Activated naive CD4-positive, alpha-beta T cell treated with anti-CD3 and anti-CD28 coated beads, Interleukin-2, amount 10 ng/mL, durations not matched to agents 7 days and 5 days (primary cell): ENCODE measurements around the gene MTUS2.

Source experiments
- CTCF ChIA-PET: fragments of 350-600 bp; sonication (Branson Sonifier 250); formaldehyde crosslinking; loops from one replicate; lab custom pipeline; 2021; ENCODE audit warnings: antibody characterized with exemption; lab: Charles Lee
- DNase-seq: peaks from one replicate; pipeline ENCODE4 v3.0.0-alpha.2; 2020
- H3K27ac Mint-ChIP-seq: one replicate; pipeline ENCODE4 v1.8.0; 2021; ENCODE audit warnings: mild to moderate bottlenecking, moderate library complexity, mixed read lengths
- H3K27me3 Mint-ChIP-seq: one replicate; pipeline ENCODE4 v1.8.0; 2021; ENCODE audit warnings: mild to moderate bottlenecking, mixed read lengths
- H3K36me3 Mint-ChIP-seq: one replicate; pipeline ENCODE4 v1.8.0; 2021; ENCODE audit warnings: mixed read lengths
- H3K4me1 Mint-ChIP-seq: one replicate; pipeline ENCODE4 v1.8.0; 2021; ENCODE audit warnings: mixed read lengths
- H3K4me3 Mint-ChIP-seq: one replicate; pipeline ENCODE4 v1.8.0; 2021; ENCODE audit warnings: mild to moderate bottlenecking, moderate library complexity, mixed read lengths
- H3K9me3 Mint-ChIP-seq: one replicate; pipeline ENCODE4 v1.8.0; 2021; ENCODE audit warnings: mixed read lengths

MTUS2 gene

DNA sequence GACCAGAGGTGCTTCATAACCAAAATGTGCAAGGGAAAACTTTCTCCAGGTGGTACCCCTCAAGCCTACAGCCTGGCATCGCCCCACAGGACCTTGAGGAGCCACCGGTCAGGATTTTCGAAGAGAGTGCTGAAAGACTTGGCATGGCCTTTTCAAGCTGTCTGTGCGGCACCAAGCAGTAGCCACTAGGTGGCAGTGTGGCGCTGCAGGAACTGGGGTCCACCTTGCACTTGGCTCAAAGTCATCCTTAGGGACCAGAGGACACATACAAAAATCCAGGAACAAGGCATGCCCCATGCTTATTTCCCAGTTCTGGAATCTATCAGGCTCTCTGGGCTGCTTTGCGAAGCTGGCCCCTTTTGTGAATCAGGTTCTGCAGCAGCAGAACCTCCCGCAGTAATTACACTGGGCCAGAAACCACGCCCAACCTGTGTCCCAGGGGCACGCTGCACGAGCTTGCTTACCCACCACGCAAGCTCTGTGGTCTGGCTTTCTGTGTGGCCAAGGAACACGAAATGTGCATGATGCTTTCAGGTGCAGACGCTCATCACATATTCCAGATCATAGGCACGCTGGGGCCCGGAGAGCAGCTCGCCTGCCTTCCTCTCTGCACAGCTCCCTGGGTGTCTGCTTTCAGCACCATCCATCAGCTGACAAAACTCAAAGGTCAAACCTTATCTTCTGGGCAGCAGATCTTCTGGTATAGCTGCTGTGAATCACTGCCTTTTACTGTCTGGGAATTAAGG, 688.2 kb downstream of the MTUS2 start:
- CTCF ChIA-PET, result interaction anchor here (0.8 to 5.6 kb wide), 20 partner anchors 9 to 607 kb away, joined by 3 to 47 read pairs (median 5); no protein-coding TSS in a partner anchor
- Mint-ChIP-seq H3K9me3 (no peaks in the 10 kb centered on the region), H3K27ac (no peak overlapping the region), H3K4me3 (no peak overlapping the region), H3K27me3 (peaks cover 4% of the 10 kb centered on the region), H3K36me3 (peaks cover 7% of the 10 kb centered on the region), H3K4me1 (no peaks in the 10 kb centered on the region)
- peak; percentile 79 for DNase-seq

DNA sequence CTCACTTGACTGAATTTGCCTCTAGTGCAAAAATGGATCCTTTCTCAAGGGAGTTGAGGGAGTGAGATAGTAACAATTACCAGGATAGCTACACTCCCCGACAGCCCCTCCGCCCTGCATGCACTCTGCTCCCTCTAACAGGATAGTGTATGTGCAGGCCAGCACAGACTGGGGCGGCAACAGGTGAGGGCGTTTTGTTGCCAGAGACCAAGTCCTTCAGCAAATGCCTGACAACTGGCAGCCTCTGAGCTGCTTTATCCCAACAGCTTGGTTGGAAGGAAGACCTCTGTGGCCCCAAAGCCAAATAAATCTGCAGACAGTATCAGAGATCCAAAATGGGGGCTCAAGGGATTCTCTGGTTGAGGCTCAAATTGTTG, 688.7 kb downstream of the MTUS2 start:
- Mint-ChIP-seq H3K27me3 (peaks cover 4% of the 10 kb centered on the region), H3K9me3 (no peaks in the 10 kb centered on the region), H3K4me3 (no peak overlapping the region), H3K4me1 (no peaks in the 10 kb centered on the region), H3K36me3 (peaks cover 12% of the 10 kb centered on the region), H3K27ac (peak overlapping the region; percentile 60)
- DNase-seq, result no peak
- CTCF ChIA-PET, result interaction anchor here (1.0 to 5.6 kb wide), 17 partner anchors 9 to 606 kb away, joined by 3 to 47 read pairs (median 6); no protein-coding TSS in a partner anchor

DNA sequence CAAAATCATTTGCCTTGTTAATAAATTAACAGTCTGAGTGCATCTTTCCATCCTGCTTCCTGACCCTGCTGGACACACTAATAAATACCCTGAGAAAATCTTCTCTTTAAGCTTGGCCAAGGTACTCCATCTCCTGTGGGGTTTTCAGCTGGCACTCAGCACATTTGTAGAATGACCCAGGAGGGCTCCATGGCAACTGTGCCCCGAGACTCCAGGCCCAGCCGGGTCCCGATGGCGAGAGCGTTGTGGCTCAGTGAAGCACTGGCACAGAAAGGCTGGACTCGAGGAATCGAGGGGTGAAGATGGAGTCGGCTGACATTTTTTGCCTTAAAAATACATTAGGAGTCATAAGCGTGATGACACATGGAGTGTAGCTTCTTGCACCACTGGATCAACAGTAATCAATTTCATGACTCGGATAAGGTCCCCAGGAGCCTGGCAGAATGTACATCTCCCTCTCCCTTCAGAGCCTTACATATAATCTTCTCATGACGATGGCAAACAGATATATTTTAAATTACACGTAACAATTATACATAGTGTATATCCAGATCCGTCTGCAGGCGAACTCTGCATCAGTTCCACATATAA, 690.0 kb downstream of the MTUS2 start:
- no peaks in the 10 kb centered on the region for H3K27me3 Mint-ChIP-seq
- no peaks in the 10 kb centered on the region for H3K9me3 Mint-ChIP-seq
- no peak overlapping the region for H3K27ac Mint-ChIP-seq
- no peaks in the 10 kb centered on the region for H3K4me1 Mint-ChIP-seq
- CTCF ChIA-PET, result interaction anchor here (1.4 to 5.6 kb wide), 3 partner anchors 35 to 606 kb away, joined by 3 to 47 read pairs (median 8); no protein-coding TSS in a partner anchor
- DNase-seq, result no peak
- H3K4me3 Mint-ChIP-seq, result no peak overlapping the region
- peaks cover 14% of the 10 kb centered on the region for H3K36me3 Mint-ChIP-seq

DNA sequence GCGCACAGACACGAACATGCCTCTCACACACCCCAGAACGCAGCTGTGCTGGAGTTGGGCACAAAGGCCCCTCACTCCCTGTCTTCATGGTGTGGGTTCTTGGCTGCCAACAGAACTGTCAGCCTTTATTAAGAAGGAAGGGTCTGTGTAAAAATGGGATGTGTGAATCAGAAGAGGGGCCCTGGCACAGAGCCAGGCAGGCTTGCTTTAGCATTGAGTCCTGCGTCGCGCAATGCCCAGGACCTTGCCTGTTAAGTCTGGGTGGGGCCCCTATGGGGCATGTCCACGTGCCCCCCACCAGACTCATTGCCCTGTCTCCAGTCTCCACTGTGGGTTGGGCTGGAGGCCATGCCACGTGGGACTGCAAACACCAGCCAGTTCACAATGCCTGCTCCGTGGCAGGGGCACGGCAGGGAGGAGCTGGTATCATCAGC, 690.5 kb downstream of the MTUS2 start:
- no peak for DNase-seq
- Mint-ChIP-seq H3K4me3 (no peak overlapping the region), H3K27me3 (no peaks in the 10 kb centered on the region), H3K9me3 (no peaks in the 10 kb centered on the region), H3K4me1 (no peaks in the 10 kb centered on the region), H3K27ac (no peak overlapping the region), H3K36me3 (peaks cover 15% of the 10 kb centered on the region)
- CTCF ChIA-PET, result interaction anchor here (1.4 to 5.6 kb wide), 2 partner anchors 197 to 605 kb away, joined by 3 to 47 read pairs; no protein-coding TSS in a partner anchor

DNA sequence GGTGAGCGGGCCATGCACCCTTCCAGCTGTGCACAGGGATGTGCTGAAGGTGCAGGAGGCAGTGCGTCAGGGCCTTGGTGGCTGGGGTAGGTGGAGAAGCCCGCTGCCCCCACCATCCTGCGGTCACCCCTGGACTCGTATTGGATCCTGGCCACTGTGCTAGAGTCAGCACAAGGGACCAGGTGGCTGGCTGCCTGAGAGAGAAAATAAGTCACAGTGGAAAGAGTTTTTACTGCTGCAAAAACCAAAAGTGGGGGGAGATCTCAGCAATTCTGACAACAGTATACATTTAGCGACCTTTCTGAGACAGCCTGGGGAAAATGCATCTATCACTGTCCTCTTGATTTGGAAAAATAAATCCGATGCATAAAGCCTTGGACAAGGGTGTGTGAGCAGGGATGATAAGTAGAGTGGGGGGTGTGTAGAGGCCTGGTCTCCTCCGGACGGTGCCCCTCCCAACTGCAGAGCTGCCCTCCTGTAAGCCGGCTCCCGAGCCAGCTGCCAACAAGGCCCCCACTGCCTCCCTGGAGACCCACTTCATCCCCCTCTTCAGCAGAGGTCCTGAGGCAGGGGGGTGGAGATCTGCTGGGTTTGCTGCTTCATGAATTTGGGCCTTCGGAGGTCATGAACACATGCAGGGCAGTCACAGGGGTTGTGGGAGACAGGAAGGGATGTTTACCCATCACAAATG, 691.1 kb downstream of the MTUS2 start:
- no peaks in the 10 kb centered on the region for H3K27me3 Mint-ChIP-seq
- H3K27ac Mint-ChIP-seq, result no peak overlapping the region
- no peaks in the 10 kb centered on the region for H3K9me3 Mint-ChIP-seq
- CTCF ChIA-PET, result interaction anchor here (5.6 kb wide), 1 partner anchor 196 kb away, joined by 47 read pairs; no protein-coding TSS in a partner anchor
- peaks cover 19% of the 10 kb centered on the region for H3K36me3 Mint-ChIP-seq
- no peaks in the 10 kb centered on the region for H3K4me1 Mint-ChIP-seq
- DNase-seq, result no peak
- no peak overlapping the region for H3K4me3 Mint-ChIP-seq

DNA sequence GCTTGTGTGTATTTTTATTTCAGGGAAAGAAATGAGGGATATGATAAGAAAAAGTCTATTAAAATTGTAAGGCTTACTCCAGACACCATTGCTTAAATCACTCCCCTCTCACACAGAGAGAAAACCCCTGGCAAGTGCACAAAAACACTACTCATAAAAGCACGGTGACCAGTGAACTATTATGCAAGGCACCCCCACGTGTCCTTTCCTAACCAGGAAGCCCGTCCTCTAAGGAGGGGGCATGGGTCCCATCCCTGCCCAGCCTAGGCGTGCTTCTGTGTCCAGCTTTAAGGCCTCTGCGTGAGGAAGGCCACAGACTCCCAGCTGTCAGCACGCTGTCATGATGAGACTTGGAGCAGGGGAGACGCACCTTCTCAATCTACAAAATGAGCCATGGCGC, 691.8 kb downstream of the MTUS2 start:
- Mint-ChIP-seq H3K4me1 (no peaks in the 10 kb centered on the region), H3K27ac (peak overlapping the region; percentile 42), H3K36me3 (peaks cover 22% of the 10 kb centered on the region), H3K27me3 (no peaks in the 10 kb centered on the region), H3K9me3 (no peaks in the 10 kb centered on the region), H3K4me3 (no peak overlapping the region)
- CTCF ChIA-PET, result no interaction called here
- DNase-seq, result no peak

DNA sequence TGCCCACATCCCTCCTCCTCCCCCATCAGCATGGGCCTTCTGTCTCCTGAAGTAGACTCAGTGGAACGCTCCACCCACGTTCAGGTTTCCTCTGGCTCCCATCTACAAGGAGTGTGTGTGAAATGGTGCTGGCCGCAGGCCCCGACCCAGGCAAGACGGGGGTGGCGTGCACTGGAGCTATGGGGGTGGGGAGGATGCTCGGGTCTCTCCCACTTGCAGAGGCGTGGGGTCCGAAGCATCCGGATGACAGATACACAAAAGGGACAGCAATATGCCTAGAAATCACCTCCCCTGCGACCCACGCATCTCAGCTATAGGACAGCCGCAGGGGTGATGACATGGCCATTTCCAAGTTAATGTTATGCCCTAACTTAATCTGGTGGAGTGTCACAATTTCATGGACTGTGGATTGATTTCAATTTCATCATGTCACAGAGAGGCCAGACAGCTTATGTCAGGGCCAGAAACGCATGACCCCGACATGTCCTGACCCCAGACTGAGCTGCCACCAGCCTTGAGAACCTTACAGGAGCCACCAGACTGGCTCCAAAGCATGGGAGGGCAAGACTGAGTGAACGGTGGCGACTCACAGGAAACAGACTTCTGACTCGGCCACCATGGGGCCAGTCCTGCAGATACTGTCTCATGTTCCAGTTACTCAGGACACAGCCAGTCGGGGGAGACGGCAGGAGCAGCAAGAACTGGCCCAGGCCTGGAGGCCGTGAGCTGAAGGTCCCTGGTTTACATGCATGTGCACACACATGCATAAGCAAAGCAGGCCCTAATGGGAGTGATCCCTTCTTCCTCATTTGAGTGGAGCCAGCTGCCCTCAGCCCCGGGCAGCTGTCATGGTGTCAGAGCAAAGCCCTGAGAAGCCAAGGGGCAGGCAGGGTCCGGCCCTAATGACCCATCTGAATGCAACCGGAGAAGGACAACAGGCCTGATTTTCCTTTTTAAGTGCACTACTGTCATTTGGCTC, 693.2 kb downstream of the MTUS2 start:
- CTCF ChIA-PET, result no interaction called here
- Mint-ChIP-seq H3K27me3 (no peaks in the 10 kb centered on the region), H3K27ac (no peak overlapping the region)

DNA sequence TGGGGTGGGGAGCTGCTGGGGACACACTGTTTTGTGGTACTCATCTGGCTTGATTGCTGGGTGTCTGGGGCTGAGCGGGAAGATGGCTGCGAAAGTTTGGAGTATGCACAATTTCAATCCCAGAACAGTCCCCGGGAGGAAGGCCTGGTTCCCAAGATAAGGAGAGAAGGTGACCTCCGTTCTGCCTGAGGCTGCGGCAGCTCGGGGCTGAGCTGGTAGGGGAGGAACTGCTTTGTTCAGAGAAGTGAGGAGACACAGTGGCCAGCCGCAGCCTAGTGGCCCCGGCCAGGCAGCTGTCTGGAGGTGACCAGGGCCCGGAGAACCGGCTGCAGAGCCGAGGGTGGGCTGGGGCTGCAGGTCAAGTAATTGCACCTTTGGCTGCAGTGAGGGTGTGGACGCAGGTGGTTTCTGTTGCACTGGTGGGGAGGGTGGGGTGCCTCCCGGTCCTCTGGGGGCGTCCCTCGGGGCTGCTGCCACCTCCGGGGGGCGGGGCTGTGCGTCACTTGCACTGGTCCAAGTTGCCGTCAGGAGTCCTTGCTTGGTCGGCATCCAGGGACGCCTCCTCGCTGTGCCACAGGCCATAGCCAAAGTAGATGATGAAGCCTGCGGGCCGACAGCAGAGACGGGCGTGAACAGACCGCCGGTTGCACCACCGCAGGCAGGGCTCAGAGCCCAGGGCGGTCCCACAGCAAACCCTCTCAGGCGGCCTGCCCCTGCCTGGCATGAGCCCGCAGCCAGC, 694.0 kb downstream of the MTUS2 start:
- Mint-ChIP-seq H3K4me1 (no peaks in the 10 kb centered on the region), H3K27me3 (no peaks in the 10 kb centered on the region), H3K4me3 (no peak overlapping the region), H3K36me3 (peaks cover 29% of the 10 kb centered on the region), H3K9me3 (no peaks in the 10 kb centered on the region), H3K27ac (no peak overlapping the region)
- DNase-seq, result no peak
- CTCF ChIA-PET, result no interaction called here

More for the DNA sequence above, 693.2 kb downstream of the MTUS2 start:
- Mint-ChIP-seq H3K4me1 (no peaks in the 10 kb centered on the region), H3K36me3 (peaks cover 28% of the 10 kb centered on the region), H3K9me3 (no peaks in the 10 kb centered on the region), H3K4me3 (no peak overlapping the region)
- DNase-seq, result no peak

DNA sequence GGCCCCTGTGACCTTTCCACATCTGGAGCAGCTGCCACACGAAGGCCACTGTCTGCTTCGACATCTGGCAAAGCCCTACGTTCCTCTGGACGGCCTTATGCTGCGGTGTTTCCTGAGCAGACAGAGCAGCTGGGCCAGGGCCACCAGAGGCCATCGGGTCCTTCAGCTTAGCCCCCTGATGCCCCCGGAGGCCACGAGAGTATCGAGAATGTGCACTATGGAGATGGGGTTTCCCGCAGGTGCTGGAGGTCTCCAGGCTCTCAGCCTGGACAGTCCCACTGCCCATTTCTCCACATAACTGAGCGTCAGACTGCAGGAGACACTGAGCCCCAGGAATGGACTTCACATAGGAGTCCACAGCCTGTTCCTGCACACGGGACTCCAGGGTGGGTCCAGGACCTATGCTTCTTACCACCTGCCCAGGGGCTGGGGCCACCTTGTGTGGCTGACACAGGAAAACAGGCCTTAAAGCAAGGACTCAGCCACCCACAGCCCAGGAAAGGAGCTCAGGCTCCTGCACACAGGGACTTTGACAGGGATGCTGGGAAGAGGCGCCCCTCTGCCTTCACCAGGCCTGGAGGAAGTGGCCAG, 694.7 kb downstream of the MTUS2 start:
- H3K4me3 Mint-ChIP-seq, result no peak overlapping the region
- no peaks in the 10 kb centered on the region for H3K4me1 Mint-ChIP-seq
- CTCF ChIA-PET, result no interaction called here
- H3K27ac Mint-ChIP-seq, result no peak overlapping the region
- DNase-seq, result no peak
- no peaks in the 10 kb centered on the region for H3K9me3 Mint-ChIP-seq
- peaks cover 31% of the 10 kb centered on the region for H3K36me3 Mint-ChIP-seq
- no peaks in the 10 kb centered on the region for H3K27me3 Mint-ChIP-seq

DNA sequence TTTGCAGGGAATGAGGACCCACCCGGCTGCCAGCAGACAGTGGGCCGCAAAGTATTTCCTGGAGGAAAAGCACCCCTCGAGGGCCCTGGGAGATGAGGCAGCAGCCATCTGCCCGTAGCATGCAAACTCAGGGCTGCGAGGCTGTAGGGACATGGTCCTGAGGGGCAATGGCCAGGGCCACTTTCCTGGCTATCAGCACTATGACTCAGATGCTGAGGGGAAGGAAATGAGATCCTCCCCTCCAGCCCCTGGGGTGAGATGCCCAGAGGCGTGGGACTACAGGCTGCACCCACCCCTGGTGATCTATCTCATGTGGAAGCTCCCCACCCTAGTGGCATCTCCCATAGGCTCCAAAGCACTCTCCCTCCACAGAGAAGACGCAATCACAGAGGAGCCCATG, 695.2 kb downstream of the MTUS2 start:
- no peaks in the 10 kb centered on the region for H3K4me1 Mint-ChIP-seq
- peaks cover 34% of the 10 kb centered on the region for H3K36me3 Mint-ChIP-seq
- no peaks in the 10 kb centered on the region for H3K27me3 Mint-ChIP-seq
- DNase-seq, result no peak
- no peak overlapping the region for H3K27ac Mint-ChIP-seq
- H3K4me3 Mint-ChIP-seq, result no peak overlapping the region
- H3K9me3 Mint-ChIP-seq, result no peaks in the 10 kb centered on the region
- CTCF ChIA-PET, result no interaction called here

DNA sequence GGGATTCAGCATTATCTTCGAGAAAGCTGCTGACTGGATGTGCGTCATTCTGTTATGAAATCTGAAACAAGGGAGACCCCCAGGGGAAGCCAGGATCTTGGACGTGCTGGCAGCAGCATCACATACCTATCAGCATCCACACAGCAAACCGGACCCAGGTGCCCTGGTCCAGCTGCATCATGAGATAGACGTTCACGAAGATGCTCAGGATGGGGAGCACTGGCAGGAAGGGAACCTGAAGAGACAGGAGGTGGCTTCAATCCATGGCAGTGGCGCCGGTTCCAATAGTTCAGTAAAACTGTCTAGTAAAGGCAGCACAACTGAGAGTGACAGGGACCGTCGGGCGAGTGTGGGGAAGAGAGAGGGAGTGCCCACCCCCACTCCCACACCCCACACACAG, 695.9 kb downstream of the MTUS2 start:
- no peaks in the 10 kb centered on the region for H3K27me3 Mint-ChIP-seq
- no peak overlapping the region for H3K4me3 Mint-ChIP-seq
- DNase-seq, result no peak
- H3K9me3 Mint-ChIP-seq, result no peaks in the 10 kb centered on the region
- no peak overlapping the region for H3K27ac Mint-ChIP-seq
- CTCF ChIA-PET, result no interaction called here
- peaks cover 39% of the 10 kb centered on the region for H3K36me3 Mint-ChIP-seq
- no peaks in the 10 kb centered on the region for H3K4me1 Mint-ChIP-seq

DNA sequence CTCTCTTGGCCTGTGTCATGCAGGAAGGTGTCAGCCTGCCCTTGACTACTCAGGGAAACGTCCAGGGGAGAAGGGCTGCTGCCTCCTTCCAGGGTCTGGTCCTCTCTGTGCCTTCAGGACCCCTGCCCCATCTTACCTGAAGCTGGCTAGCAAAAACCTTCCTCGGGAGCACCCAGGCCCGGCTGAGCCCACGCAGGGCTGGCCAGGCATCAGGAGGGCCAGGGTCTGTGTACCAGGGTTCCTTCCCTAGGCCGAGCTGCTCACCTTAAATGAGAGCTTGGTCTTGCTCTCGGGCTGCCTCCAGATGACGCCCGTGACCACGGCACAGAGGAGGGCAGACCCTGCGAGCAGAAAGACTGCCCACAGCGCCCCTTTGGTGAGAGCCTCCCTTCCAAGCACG, 696.7 kb downstream of the MTUS2 start:
- no peak overlapping the region for H3K4me3 Mint-ChIP-seq
- H3K4me1 Mint-ChIP-seq, result no peaks in the 10 kb centered on the region
- CTCF ChIA-PET, result interaction anchor here (3.3 kb wide), 1 partner anchor 9 kb away, joined by 25 read pairs; no protein-coding TSS in a partner anchor
- H3K36me3 Mint-ChIP-seq, result peaks cover 39% of the 10 kb centered on the region
- H3K27ac Mint-ChIP-seq, result no peak overlapping the region
- no peak for DNase-seq
- H3K27me3 Mint-ChIP-seq, result no peaks in the 10 kb centered on the region
- H3K9me3 Mint-ChIP-seq, result no peaks in the 10 kb centered on the region

DNA sequence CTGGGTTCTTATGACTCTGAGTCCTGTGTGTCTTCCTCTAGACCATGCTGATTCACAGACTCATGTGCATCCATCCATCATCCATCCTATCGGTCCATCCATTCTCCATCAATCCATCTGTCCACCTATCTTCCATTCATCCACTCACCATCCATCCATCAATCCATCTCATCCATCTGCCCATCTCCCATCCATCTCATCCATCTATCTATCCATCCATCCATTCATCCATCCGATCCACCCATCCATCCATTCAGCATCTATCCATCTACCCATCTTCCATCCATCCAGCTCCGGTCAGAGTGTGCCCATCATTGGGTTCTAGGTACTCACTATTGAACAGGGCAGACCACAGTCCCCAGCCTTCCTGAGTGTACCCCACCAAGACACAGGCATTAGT, 699.8 kb downstream of the MTUS2 start:
- H3K9me3 Mint-ChIP-seq, result no peaks in the 10 kb centered on the region
- no peak for DNase-seq
- H3K27ac Mint-ChIP-seq, result no peak overlapping the region
- no peak overlapping the region for H3K4me3 Mint-ChIP-seq
- CTCF ChIA-PET, result no interaction called here
- peaks cover 36% of the 10 kb centered on the region for H3K36me3 Mint-ChIP-seq
- H3K27me3 Mint-ChIP-seq, result no peaks in the 10 kb centered on the region
- H3K4me1 Mint-ChIP-seq, result no peaks in the 10 kb centered on the region
